Stimulated activated memory B cell treated with anti-CD40 and anti-IgM and Interleukin-4, amounts not matched to agents 10 μg/mL and 1 μg/mL and 100 μg/mL, for 72 hours (primary cell): ENCODE results near the gene CLSTN3.

Experiments
- ATAC-seq: fragments of 150-1000 bp; cut with Tn5 transposase; 2 replicates; pipeline ENCODE4 v1.10.0; 2021
- H3K27ac Mint-ChIP-seq: one replicate; pipeline ENCODE4 v1.8.0; 2022; ENCODE audit warnings: mild to moderate bottlenecking, mixed read lengths
- H3K27me3 Mint-ChIP-seq: one replicate; pipeline ENCODE4 v1.8.0; 2022; ENCODE audit warnings: mixed read lengths
- H3K36me3 Mint-ChIP-seq: one replicate; pipeline ENCODE4 v1.8.0; 2022; ENCODE audit warnings: mixed read lengths
- H3K4me1 Mint-ChIP-seq: one replicate; pipeline ENCODE4 v1.8.0; 2022; ENCODE audit warnings: mixed read lengths
- H3K4me3 Mint-ChIP-seq: one replicate; pipeline ENCODE4 v1.8.0; 2022; ENCODE audit warnings: mild to moderate bottlenecking, moderate library complexity, mixed read lengths
- H3K9me3 Mint-ChIP-seq: one replicate; pipeline ENCODE4 v1.8.0; 2022; ENCODE audit warnings: mixed read lengths

The CLSTN3 gene

GRCh38 chr12:7146228-7146627 is 16.1 kb downstream of the CLSTN3 start:
- ATAC-seq: no peak
- no peaks in the 10 kb centered on the region for H3K27me3 Mint-ChIP-seq
- no peak overlapping the region for H3K4me3 Mint-ChIP-seq
- H3K4me1 Mint-ChIP-seq: no peaks in the 10 kb centered on the region
- H3K27ac Mint-ChIP-seq: no peak overlapping the region
- no peaks in the 10 kb centered on the region for H3K9me3 Mint-ChIP-seq
- peaks cover 65% of the 10 kb centered on the region for H3K36me3 Mint-ChIP-seq

GRCh38 chr12:7146906-7147305 is 16.7 kb downstream of the CLSTN3 start:
- no peak for ATAC-seq
- Mint-ChIP-seq H3K4me3 (no peak overlapping the region), H3K27me3 (no peaks in the 10 kb centered on the region), H3K4me1 (no peaks in the 10 kb centered on the region), H3K9me3 (no peaks in the 10 kb centered on the region), H3K27ac (no peak overlapping the region), H3K36me3 (peaks cover 58% of the 10 kb centered on the region)

- H3K9me3 Mint-ChIP-seq: no peaks in the 10 kb centered on the region
These were observed 20.2 kb downstream of the CLSTN3 start for GRCh38 chr12:7150356-7150755.

GRCh38 chr12:7150841-7151240 is 20.7 kb downstream of the CLSTN3 start:
- no peaks in the 10 kb centered on the region for H3K9me3 Mint-ChIP-seq
- no peak for ATAC-seq
- H3K4me3 Mint-ChIP-seq: no peak overlapping the region
- no peak overlapping the region for H3K27ac Mint-ChIP-seq
- H3K36me3 Mint-ChIP-seq: peaks cover 46% of the 10 kb centered on the region
- H3K4me1 Mint-ChIP-seq: peaks cover 6% of the 10 kb centered on the region
- H3K27me3 Mint-ChIP-seq: no peaks in the 10 kb centered on the region

More at GRCh38 chr12:7150356-7150755, 20.2 kb downstream of the CLSTN3 start:
- H3K4me1 Mint-ChIP-seq: peaks cover 6% of the 10 kb centered on the region
- no peaks in the 10 kb centered on the region for H3K27me3 Mint-ChIP-seq
- no peak overlapping the region for H3K27ac Mint-ChIP-seq
- no peak overlapping the region for H3K4me3 Mint-ChIP-seq
- peaks cover 50% of the 10 kb centered on the region for H3K36me3 Mint-ChIP-seq
- no peak for ATAC-seq

GRCh38 chr12:7151532-7151931 is 21.4 kb downstream of the CLSTN3 start:
- H3K27ac Mint-ChIP-seq: no peak overlapping the region
- no peak for ATAC-seq
- H3K9me3 Mint-ChIP-seq: no peaks in the 10 kb centered on the region
- no peaks in the 10 kb centered on the region for H3K27me3 Mint-ChIP-seq
- H3K4me3 Mint-ChIP-seq: no peak overlapping the region
- peaks cover 45% of the 10 kb centered on the region for H3K36me3 Mint-ChIP-seq
- H3K4me1 Mint-ChIP-seq: peaks cover 6% of the 10 kb centered on the region

- Mint-ChIP-seq H3K4me3 (no peak overlapping the region), H3K4me1 (peaks cover 6% of the 10 kb centered on the region), H3K27ac (no peak overlapping the region), H3K36me3 (peaks cover 50% of the 10 kb centered on the region), H3K27me3 (no peaks in the 10 kb centered on the region), H3K9me3 (no peaks in the 10 kb centered on the region)
- no peak for ATAC-seq
These were observed 22.6 kb downstream of the CLSTN3 start for GRCh38 chr12:7152818-7153217.

GRCh38 chr12:7154042-7154441 is 23.9 kb downstream of the CLSTN3 start:
- Mint-ChIP-seq H3K9me3 (no peaks in the 10 kb centered on the region), H3K27ac (no peak overlapping the region), H3K4me1 (peaks cover 6% of the 10 kb centered on the region), H3K4me3 (no peak overlapping the region), H3K27me3 (no peaks in the 10 kb centered on the region), H3K36me3 (peaks cover 47% of the 10 kb centered on the region)
- ATAC-seq: no peak

GRCh38 chr12:7154901-7155470 is 24.8 kb downstream of the CLSTN3 start:
- Mint-ChIP-seq H3K27me3 (no peaks in the 10 kb centered on the region), H3K9me3 (no peaks in the 10 kb centered on the region), H3K4me3 (no peak overlapping the region), H3K27ac (no peak overlapping the region), H3K4me1 (peaks cover 6% of the 10 kb centered on the region), H3K36me3 (peaks cover 38% of the 10 kb centered on the region)
- ATAC-seq: no peak

GRCh38 chr12:7155471-7156034 is 25.4 kb downstream of the CLSTN3 start:
- ATAC-seq: no peak
- Mint-ChIP-seq H3K4me3 (no peak overlapping the region), H3K4me1 (peaks cover 6% of the 10 kb centered on the region), H3K27me3 (no peaks in the 10 kb centered on the region), H3K36me3 (peaks cover 33% of the 10 kb centered on the region), H3K9me3 (no peaks in the 10 kb centered on the region), H3K27ac (no peak overlapping the region)

GRCh38 chr12:7156259-7157197 is 26.4 kb downstream of the CLSTN3 start:
- H3K27ac Mint-ChIP-seq: no peak overlapping the region
- peaks cover 31% of the 10 kb centered on the region for H3K36me3 Mint-ChIP-seq

GRCh38 chr12:7157391-7157790 is 27.2 kb downstream of the CLSTN3 start:
- ATAC-seq: no peak
- H3K27ac Mint-ChIP-seq: no peak overlapping the region

More at GRCh38 chr12:7156259-7157197, 26.4 kb downstream of the CLSTN3 start:
- ATAC-seq: no peak
- peaks cover 6% of the 10 kb centered on the region for H3K4me1 Mint-ChIP-seq
- H3K4me3 Mint-ChIP-seq: no peak overlapping the region
- H3K9me3 Mint-ChIP-seq: no peaks in the 10 kb centered on the region
- peaks cover 2% of the 10 kb centered on the region for H3K27me3 Mint-ChIP-seq

GRCh38 chr12:7158781-7159609 is 28.8 kb downstream of the CLSTN3 start:
- H3K4me1 Mint-ChIP-seq: peaks cover 7% of the 10 kb centered on the region
- no peak overlapping the region for H3K4me3 Mint-ChIP-seq
- H3K27me3 Mint-ChIP-seq: peaks cover 24% of the 10 kb centered on the region
- H3K9me3 Mint-ChIP-seq: no peaks in the 10 kb centered on the region
- ATAC-seq: no peak
- peaks cover 27% of the 10 kb centered on the region for H3K36me3 Mint-ChIP-seq
- H3K27ac Mint-ChIP-seq: no peak overlapping the region

More at GRCh38 chr12:7157391-7157790, 27.2 kb downstream of the CLSTN3 start:
- Mint-ChIP-seq H3K4me1 (peaks cover 6% of the 10 kb centered on the region), H3K9me3 (no peaks in the 10 kb centered on the region), H3K36me3 (peaks cover 31% of the 10 kb centered on the region), H3K4me3 (no peak overlapping the region), H3K27me3 (peaks cover 10% of the 10 kb centered on the region)

- Mint-ChIP-seq H3K4me1 (peaks cover 7% of the 10 kb centered on the region), H3K27ac (no peak overlapping the region), H3K4me3 (no peak overlapping the region), H3K27me3 (peaks cover 33% of the 10 kb centered on the region), H3K36me3 (peaks cover 22% of the 10 kb centered on the region), H3K9me3 (no peaks in the 10 kb centered on the region)
- ATAC-seq: no peak
These were observed 30.0 kb downstream of the CLSTN3 start for GRCh38 chr12:7160183-7160582.

GRCh38 chr12:7161327-7161726 is 31.2 kb downstream of the CLSTN3 start:
- Mint-ChIP-seq H3K36me3 (peaks cover 17% of the 10 kb centered on the region), H3K27ac (no peak overlapping the region), H3K4me1 (peaks cover 7% of the 10 kb centered on the region), H3K27me3 (peaks cover 41% of the 10 kb centered on the region), H3K4me3 (no peak overlapping the region), H3K9me3 (no peaks in the 10 kb centered on the region)
- no peak for ATAC-seq

- Mint-ChIP-seq H3K4me1 (peaks cover 7% of the 10 kb centered on the region), H3K27me3 (peaks cover 45% of the 10 kb centered on the region), H3K36me3 (peaks cover 16% of the 10 kb centered on the region), H3K27ac (no peak overlapping the region), H3K9me3 (no peaks in the 10 kb centered on the region), H3K4me3 (no peak overlapping the region)
- no peak for ATAC-seq
These were observed 31.6 kb downstream of the CLSTN3 start for GRCh38 chr12:7161811-7162210.
